Spleen (tissue), 7 donors: Measurements from ENCODE around the gene ZBED5.

Source experiments
- POLR2A ChIP-seq, 3 donors: fragments of 450-650 bp; IDR thresholded peaks; one replicate each; pipeline ENCODE4 v1.5.1; 2017; ENCODE audit warnings: antibody characterized with exemption in 3 of 3, mild to moderate bottlenecking in 1 of 3
- TF ChIP-seq, protein P1 (sequence below), 11 experiments: fragments of 200-600 bp in 7 of 11; fragments of 450-650 bp in 4 of 11; sonication (generic) in 4 of 11; IDR thresholded peaks in 8 of 11; conservative IDR thresholded peaks in 3 of 11; 1 replicate in 7 of 11; 2 replicates in 4 of 11; pipeline versions ENCODE4 v1.4.0 to v1.8.0; 2016 to 2021; ENCODE audit warnings: antibody characterized with exemption in 11 of 11, inconsistent platforms in 4 of 11, mild to moderate bottlenecking in 1 of 11
- donor health status: DM: no; HTN: no; CAD: no; lungs with moderate emphysema.
- donor health status: DM: no; HTN: no; CAD: no.
- donor health status: DM: no; HTN: no; CAD: no.

DNA sequence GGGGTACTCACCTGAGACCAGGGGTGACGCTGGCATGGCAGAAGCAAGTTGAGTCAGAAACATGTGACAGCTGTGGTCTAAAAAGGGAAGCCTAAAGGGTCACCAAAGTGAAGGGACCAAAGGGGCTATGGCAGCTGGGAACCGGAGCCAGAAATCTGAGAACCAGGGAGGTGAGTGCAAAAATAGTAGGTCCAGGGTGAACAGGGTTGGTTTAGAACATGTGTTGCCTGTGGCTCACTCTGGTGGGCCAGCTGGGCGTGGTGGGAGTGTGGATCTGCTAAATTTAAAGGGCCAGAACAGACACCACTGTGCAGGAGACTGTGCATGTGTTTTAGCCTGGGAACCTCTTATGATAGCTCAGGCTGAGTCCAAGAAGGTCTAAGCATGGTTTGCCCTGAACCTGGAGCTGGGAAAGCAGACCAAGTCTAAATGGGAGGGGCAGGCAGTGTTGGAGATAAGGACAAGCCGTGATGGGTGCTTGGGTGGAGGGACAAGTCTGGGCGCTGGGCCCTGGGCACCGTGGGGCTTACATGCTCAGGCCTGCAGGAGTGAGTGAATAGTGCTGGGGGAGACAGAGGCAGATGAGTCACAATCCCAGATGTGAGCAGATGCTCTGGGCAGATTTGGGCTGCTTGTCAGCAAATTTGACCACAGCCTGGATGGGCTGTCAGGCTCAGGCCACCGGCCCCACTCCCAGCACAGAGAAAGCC is 41.4 kb upstream of the ZBED5 start:
- TF ChIP-seq POLR2A (IDR thresholded peaks at IDR 0.05), result no peak
- TF ChIP-seq, protein P1, sequence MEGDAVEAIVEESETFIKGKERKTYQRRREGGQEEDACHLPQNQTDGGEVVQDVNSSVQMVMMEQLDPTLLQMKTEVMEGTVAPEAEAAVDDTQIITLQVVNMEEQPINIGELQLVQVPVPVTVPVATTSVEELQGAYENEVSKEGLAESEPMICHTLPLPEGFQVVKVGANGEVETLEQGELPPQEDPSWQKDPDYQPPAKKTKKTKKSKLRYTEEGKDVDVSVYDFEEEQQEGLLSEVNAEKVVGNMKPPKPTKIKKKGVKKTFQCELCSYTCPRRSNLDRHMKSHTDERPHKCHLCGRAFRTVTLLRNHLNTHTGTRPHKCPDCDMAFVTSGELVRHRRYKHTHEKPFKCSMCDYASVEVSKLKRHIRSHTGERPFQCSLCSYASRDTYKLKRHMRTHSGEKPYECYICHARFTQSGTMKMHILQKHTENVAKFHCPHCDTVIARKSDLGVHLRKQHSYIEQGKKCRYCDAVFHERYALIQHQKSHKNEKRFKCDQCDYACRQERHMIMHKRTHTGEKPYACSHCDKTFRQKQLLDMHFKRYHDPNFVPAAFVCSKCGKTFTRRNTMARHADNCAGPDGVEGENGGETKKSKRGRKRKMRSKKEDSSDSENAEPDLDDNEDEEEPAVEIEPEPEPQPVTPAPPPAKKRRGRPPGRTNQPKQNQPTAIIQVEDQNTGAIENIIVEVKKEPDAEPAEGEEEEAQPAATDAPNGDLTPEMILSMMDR (IDR thresholded peaks at IDR 0.05 in 8 of 11, conservative IDR thresholded peaks at IDR 0.05 in 3 of 11), result no peak
